Tibial nerve (tissue), 4 donors: ENCODE results near the gene ZSCAN12. TPM values are rescaled to one million over a fixed set of nuclear protein-coding genes. Genes with fewer than 3 reads are reported as not detected.

ENCODE experiments used
- DNase-seq, 2 donors: peaks; one replicate each; pipeline ENCODE4 v3.0.0-alpha.2; 2019; ENCODE audit warnings: low spot score in 2 of 2
- H3K27ac ChIP-seq, 4 donors: fragments of 200-600 bp; sonication (generic) in 3 of 4; one replicate each; pipeline ENCODE4 v1.5.1; 2017 to 2019; ENCODE audit warnings: mild to moderate bottlenecking in 1 of 4
- H3K27me3 ChIP-seq, 2 donors: fragments of 200-600 bp; sonication (generic) in 1 of 2; one replicate each; pipeline versions ENCODE4 v1.5.1 to v1.6.0; 2017 to 2019
- H3K36me3 ChIP-seq, 3 donors: fragments of 200-600 bp; sonication (generic); one replicate each; pipeline ENCODE4 v1.5.1; 2018 to 2019
- H3K4me1 ChIP-seq, 4 donors: fragments of 200-600 bp; sonication (generic) in 3 of 4; one replicate each; pipeline ENCODE4 v1.5.1; 2017 to 2019
- H3K4me3 ChIP-seq, 4 donors: fragments of 200-600 bp; sonication (generic) in 3 of 4; one replicate each; pipeline ENCODE4 v1.5.1; 2017 to 2019; ENCODE audit warnings: mild to moderate bottlenecking in 1 of 4, moderate library complexity in 1 of 4
- H3K9me3 ChIP-seq, 4 donors: fragments of 200-600 bp; sonication (generic) in 3 of 4; one replicate each; pipeline ENCODE4 v1.5.1; 2017 to 2019
- CTCF ChIP-seq, 5 experiments: fragments of 200-600 bp in 3 of 5; fragments of 450-650 bp in 2 of 5; sonication (generic) in 3 of 5; IDR thresholded peaks; one replicate each; pipeline ENCODE4 v1.5.1; 2016 to 2019; ENCODE audit warnings: antibody characterized with exemption in 5 of 5, mild to moderate bottlenecking in 3 of 5, moderate library complexity in 2 of 5
- EP300 ChIP-seq, 2 donors: sonication (generic); formaldehyde crosslinking; IDR thresholded peaks; one replicate each; pipeline ENCODE4 v1.6.1; 2017; ENCODE audit warnings: antibody characterized with exemption in 2 of 2, mild to moderate bottlenecking in 1 of 2
- POLR2A ChIP-seq, 2 donors: fragments of 450-650 bp; IDR thresholded peaks; one replicate each; pipeline ENCODE4 v1.6.1; 2017; ENCODE audit warnings: antibody characterized with exemption in 2 of 2, mild to moderate bottlenecking in 2 of 2, moderate library complexity in 2 of 2
- WGBS, 2 donors: methylation state at CpG; one replicate each; pipeline ENCODE4 v1.1.5; 2018; 5-methylcytosine and 5-hydroxymethylcytosine counted together
- total RNA-seq, 4 donors: library from RNA; depleted of rRNA; stranded (reverse); fragments of >200 nt; gene quantifications; one replicate each; pipeline ENCODE4 v1.1.0, GENCODE V29; 2016

Gene ZSCAN12
- total RNA-seq, 4 donors from 2014 or later = 4.7 to 7.8 (median 7.2) TPM

- no peaks in the 10 kb centered on the region for H3K9me3 ChIP-seq
- DNase-seq = peak in 1 of 2 donors; percentile 40
- WGBS, 2 donors = 9 to 10% methylated on average over 24 of the region's 24 CpGs
Measured at GRCh38 chr6:28336284-28337120, 63.0 kb downstream of the ZSCAN12 start.

DNA sequence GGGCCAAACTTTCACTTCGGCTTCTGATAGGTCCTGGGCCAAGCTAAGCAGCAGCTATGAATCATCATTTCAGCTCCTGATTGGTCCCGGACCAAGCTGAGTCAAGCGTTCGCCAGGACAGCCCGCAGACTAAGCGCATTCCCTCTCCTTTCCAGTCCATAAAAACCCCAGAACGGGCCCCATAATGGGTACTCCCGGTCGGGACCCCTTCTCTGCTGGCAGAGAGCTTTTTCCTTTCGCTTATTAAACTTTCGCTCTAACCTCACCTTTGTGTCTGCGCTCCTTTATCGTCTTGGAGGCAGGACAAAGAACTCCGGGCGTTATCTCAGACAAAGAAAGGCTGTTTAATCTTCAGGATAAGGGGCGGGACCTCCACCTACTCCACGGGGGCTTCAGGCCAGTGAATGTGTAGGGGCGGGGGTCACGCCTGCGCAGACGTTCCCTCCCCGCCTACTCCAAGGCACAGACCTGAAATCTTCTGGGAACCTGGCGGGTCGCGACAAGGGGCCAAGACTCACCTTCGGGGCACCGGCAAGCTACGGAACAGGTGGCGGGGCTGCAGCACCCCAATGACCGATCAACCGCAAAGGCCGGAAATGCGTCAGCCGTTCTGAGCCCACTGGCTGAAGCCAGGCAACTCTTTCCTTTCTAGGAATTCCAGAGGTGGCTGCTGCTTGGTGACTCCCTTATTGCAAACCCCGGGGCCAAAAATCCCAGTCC is 63.8 kb downstream of the ZSCAN12 start, which contains the start of gene ZSCAN31:
Gene ZSCAN31, minus strand, starts transcription at position 585 of the 720 bp plus-strand sequence. CDS start 6,465 bp downstream, outside the sequence.
- H3K9me3 ChIP-seq = no peaks in the 10 kb centered on the region
- peak within 1 kb of the TSS; percentile 50 to 92 (median 70) for H3K4me3 ChIP-seq
- peaks cover 0 to 4% (median 0%) of the 10 kb centered on the region in 3 donors for H3K36me3 ChIP-seq
- H3K27ac ChIP-seq = peak within 1 kb of the TSS; percentile 93 to 99 (median 94)
- H3K27me3 ChIP-seq = no peaks in the 10 kb centered on the region
- peaks cover 0 to 24% (median 8%) of the 10 kb centered on the region in 4 donors for H3K4me1 ChIP-seq
- TF ChIP-seq POLR2A (IDR thresholded peaks at IDR 0.05) = peak; percentile 70 to 73
- no peak for TF ChIP-seq CTCF (IDR thresholded peaks at IDR 0.05)
- peak in 1 of 2 donors; percentile 87 for TF ChIP-seq EP300 (IDR thresholded peaks at IDR 0.05)
- 1% methylated on average over 34 to 35 of the region's 35 CpGs for WGBS, 2 donors
- peak; percentile 40 to 91 for DNase-seq

More at GRCh38 chr6:28336284-28337120, 63.0 kb downstream of the ZSCAN12 start:
- Histone ChIP-seq H3K36me3 (peaks cover 0 to 4% (median 0%) of the 10 kb centered on the region in 3 donors), H3K4me3 (peak overlapping the region; percentile 50 to 92 (median 70)), H3K4me1 (peaks cover 0 to 24% (median 8%) of the 10 kb centered on the region in 4 donors), H3K27ac (peak overlapping the region; percentile 93 to 99 (median 94)), H3K27me3 (no peaks in the 10 kb centered on the region)
- TF ChIP-seq EP300 (IDR thresholded peaks at IDR 0.05) = no peak
- TF ChIP-seq POLR2A (IDR thresholded peaks at IDR 0.05) = no peak
- TF ChIP-seq CTCF (IDR thresholded peaks at IDR 0.05) = no peak

DNA sequence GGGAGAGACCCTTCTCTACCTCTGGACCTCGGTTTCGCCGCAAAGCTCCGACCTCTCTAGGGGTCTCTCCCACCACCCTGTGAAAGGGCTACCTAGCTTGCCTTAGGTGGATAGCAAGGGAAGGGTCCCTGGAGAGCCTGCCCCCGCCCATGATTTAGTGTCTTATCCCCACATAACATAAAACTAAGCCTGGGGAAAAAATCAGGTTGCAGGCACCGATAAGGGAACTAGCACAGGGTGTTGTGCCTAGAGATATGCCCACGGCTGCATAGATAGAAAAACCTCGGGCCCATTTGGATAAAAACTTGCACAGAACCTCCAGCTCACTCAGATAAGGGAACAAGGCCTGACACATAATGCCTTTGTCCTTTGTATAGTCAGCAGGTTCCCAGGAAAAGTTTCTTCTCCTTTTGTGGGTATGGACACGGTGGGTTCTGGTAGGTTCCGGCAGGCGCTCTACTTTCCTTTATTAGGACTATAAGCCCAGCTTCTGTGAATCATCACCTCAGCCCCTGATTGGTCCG is 64.4 kb downstream of the ZSCAN12 start:
- H3K27ac ChIP-seq = peak overlapping the region; percentile 93 to 99 (median 94)
- TF ChIP-seq EP300 (IDR thresholded peaks at IDR 0.05) (no peak), POLR2A (IDR thresholded peaks at IDR 0.05) (no peak), CTCF (IDR thresholded peaks at IDR 0.05) (no peak)
- H3K27me3 ChIP-seq = no peaks in the 10 kb centered on the region
- DNase-seq = peak in 1 of 2 donors; percentile 85
- H3K4me3 ChIP-seq = peak overlapping the region; percentile 50 to 92 (median 70)
- H3K36me3 ChIP-seq = peaks cover 0 to 4% (median 0%) of the 10 kb centered on the region in 3 donors
- H3K4me1 ChIP-seq = peaks cover 0 to 24% (median 8%) of the 10 kb centered on the region in 4 donors
- 33 to 36% methylated on average over 12 of the region's 12 CpGs for WGBS, 2 donors
- H3K9me3 ChIP-seq = no peaks in the 10 kb centered on the region

DNA sequence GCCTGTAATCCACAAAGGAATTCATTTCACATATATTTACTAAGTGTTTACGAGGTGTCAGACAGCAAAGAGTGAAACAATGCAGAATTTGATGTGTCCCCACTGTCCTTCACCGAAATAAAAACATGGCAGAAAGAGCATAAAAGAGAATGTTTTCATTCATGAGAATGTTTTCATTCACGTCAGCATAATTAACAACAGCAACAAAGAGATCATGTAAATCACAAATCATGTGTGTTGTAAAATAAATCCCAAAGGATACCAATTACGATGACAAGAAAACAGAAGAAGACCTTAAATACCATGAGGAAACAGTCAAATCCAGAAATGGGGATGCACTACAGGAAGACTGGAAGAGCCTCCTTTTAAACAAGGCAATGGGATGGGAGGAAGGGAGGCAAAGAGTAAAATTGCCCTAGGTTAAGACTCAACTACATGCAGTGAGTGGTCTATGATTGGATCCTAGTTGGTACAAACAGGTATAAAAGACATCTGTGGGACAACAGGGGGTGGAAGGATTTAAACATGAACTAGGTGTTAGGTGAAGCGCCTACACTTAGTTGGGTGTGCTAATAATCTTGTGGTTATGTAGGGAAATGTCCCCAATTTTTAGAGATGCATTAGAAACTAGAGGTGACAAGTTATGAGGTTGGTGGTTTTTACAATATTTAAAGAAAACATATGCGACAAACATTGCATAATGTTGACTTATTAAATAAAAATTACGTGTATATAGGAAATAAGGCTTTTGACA is 65.1 kb downstream of the ZSCAN12 start:
- H3K4me1 ChIP-seq = peaks cover 0 to 24% (median 8%) of the 10 kb centered on the region in 4 donors
- TF ChIP-seq CTCF (IDR thresholded peaks at IDR 0.05) = no peak
- TF ChIP-seq POLR2A (IDR thresholded peaks at IDR 0.05) = no peak
- TF ChIP-seq EP300 (IDR thresholded peaks at IDR 0.05) = no peak
- H3K36me3 ChIP-seq = peaks cover 0 to 11% (median 0%) of the 10 kb centered on the region in 3 donors
- WGBS, 2 donors = 57 to 63% methylated on average over 7 of the region's 7 CpGs
- peak overlapping the region; percentile 93 to 99 (median 94) for H3K27ac ChIP-seq
- peaks cover 0 to 2% (median 0%) of the 10 kb centered on the region in 4 donors for H3K9me3 ChIP-seq
- H3K27me3 ChIP-seq = no peaks in the 10 kb centered on the region
- H3K4me3 ChIP-seq = peak overlapping the region in 2 of 4 donors; percentile 50 to 92
- DNase-seq = no peak
